Right lobe of liver (tissue), 4 donors: ENCODE results near the gene ACTBL2.

Experiments used
- CTCF ChIP-seq, 4 donors: fragments of 200-600 bp in 3 of 4; fragments of 450-650 bp in 1 of 4; IDR thresholded peaks; one replicate each; pipeline versions ENCODE4 v1.5.1 to v1.8.0; 2016 to 2022; ENCODE audit warnings: antibody characterized with exemption in 4 of 4, mild to moderate bottlenecking in 2 of 4
- POLR2A ChIP-seq: fragments of 450-650 bp; IDR thresholded peaks from one replicate; pipeline ENCODE4 v1.6.1; 2017; ENCODE audit warnings: antibody characterized with exemption, mild to moderate bottlenecking
- donor health status: DM: no; HTN: no; CAD: no.
- donor health status: DM: no; HTN: no; CAD: no.
- donor health status: DM: no; HTN: yes; CAD: no.

DNA sequence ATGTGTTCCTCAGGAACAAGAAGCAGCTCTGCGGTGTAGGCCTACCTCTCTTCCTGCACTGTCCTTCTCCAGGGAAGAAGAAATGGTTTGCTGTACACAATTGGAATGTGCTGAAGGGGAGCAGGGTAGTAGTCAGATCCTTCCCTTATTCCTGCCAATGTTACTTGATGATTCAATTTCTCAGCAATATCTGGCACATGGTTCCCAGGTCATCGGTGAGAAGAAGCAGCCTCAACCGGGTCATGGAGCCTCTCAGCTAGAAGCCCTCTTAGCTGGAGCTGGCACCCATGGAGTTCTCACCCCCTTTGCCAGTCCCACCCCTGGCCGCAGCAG is 36.9 kb downstream of the ACTBL2 start:
- TF ChIP-seq POLR2A, result no peak
- no peak for TF ChIP-seq CTCF (IDR thresholded peaks at IDR 0.05)
